ENCODE results near the gene FXYD6. TPM values are rescaled to one million over a fixed set of nuclear protein-coding genes. Genes with fewer than 3 reads are reported as not detected.

Gene FXYD6
- total RNA-seq, 1 donor from 2014 or later, result 57.1 TPM

DNA sequence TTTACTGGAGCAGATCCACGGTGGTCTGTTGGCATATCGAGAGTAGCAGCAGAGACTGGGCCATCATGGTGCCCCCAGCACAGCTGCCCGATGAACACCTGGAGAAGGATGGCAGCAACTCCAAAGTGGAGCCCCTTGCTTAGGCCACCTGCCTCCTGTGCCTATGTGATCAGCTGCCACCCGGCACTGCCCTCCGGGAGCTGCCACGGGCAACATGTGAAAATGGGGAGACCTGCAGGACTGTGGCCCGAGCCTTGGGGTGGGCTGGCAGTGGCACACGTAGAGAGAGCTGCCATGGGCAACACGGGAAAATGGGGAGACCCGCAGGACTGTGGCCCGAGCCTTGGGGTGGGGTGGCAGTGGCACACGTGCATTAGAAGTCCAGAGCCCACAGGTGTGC, 55.0 kb downstream of the FXYD6 start:
- Mint-ChIP-seq H3K27ac (ENCODE audit: unreplicated experiment) (no peak overlapping the region), H3K36me3 (ENCODE audit: unreplicated experiment) (no peaks in the 10 kb centered on the region), H3K4me1 (ENCODE audit: low read depth, unreplicated experiment) (peaks cover 18% of the 10 kb centered on the region), H3K27me3 (ENCODE audit: unreplicated experiment) (peaks cover 5% of the 10 kb centered on the region), H3K4me3 (ENCODE audit: unreplicated experiment) (no peak overlapping the region), H3K9me3 (ENCODE audit: unreplicated experiment) (peaks cover 2% of the 10 kb centered on the region)
- no peak for DNase-seq
- TF ChIP-seq, protein P1, sequence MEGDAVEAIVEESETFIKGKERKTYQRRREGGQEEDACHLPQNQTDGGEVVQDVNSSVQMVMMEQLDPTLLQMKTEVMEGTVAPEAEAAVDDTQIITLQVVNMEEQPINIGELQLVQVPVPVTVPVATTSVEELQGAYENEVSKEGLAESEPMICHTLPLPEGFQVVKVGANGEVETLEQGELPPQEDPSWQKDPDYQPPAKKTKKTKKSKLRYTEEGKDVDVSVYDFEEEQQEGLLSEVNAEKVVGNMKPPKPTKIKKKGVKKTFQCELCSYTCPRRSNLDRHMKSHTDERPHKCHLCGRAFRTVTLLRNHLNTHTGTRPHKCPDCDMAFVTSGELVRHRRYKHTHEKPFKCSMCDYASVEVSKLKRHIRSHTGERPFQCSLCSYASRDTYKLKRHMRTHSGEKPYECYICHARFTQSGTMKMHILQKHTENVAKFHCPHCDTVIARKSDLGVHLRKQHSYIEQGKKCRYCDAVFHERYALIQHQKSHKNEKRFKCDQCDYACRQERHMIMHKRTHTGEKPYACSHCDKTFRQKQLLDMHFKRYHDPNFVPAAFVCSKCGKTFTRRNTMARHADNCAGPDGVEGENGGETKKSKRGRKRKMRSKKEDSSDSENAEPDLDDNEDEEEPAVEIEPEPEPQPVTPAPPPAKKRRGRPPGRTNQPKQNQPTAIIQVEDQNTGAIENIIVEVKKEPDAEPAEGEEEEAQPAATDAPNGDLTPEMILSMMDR (IDR thresholded peaks at IDR 0.05; ENCODE audit: partially characterized antibody, unreplicated experiment), result no peak

DNA sequence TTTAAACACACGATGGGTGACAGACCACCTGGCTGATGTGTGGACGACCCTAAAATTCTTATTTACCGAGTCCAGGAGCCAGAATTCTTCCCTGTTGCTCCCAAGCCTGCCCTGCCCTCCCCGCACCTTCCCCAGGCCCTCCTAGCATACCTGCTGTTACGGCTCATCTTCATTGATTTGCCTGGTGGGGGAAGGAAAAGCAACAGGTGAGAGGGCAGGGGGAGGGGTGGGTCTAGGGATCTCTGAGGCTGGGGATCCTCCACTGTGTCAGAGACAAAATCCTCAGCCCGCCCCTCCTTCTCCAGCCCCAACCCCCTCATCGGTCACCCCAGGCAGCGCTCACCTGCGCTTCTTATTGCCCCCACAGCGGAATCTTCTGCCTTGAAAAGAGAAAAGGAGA, 55.9 kb downstream of the FXYD6 start:
- Mint-ChIP-seq H3K27ac (ENCODE audit: unreplicated experiment) (no peak overlapping the region), H3K4me3 (ENCODE audit: unreplicated experiment) (no peak overlapping the region), H3K27me3 (ENCODE audit: unreplicated experiment) (peaks cover 3% of the 10 kb centered on the region), H3K9me3 (ENCODE audit: unreplicated experiment) (peaks cover 4% of the 10 kb centered on the region), H3K36me3 (ENCODE audit: unreplicated experiment) (no peaks in the 10 kb centered on the region), H3K4me1 (ENCODE audit: low read depth, unreplicated experiment) (peaks cover 18% of the 10 kb centered on the region)
- no peak for DNase-seq
- TF ChIP-seq, protein P1 (IDR thresholded peaks at IDR 0.05; ENCODE audit: partially characterized antibody, unreplicated experiment), result no peak

DNA sequence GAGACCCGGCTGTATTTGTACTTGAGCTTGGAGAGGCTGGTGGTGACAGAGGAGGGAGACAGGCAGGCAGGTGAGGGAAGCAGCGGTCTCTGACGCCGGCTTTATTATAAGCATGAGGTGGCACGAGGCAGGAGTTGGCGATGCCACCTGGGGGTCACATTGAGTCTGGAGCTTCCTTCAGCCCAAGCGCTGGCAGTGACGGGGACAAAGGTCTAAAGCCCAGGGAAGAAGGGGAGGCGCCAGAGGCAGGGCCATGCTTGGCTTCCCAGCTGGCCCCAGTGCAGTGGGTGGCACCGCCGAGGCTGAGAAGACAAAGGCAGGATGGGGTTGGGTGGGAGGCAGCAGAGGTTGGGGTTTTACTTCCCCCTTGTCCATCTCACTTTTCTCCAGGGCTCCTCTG, 56.4 kb downstream of the FXYD6 start:
- no peak overlapping the region for H3K27ac Mint-ChIP-seq (ENCODE audit: unreplicated experiment)
- no peaks in the 10 kb centered on the region for H3K27me3 Mint-ChIP-seq (ENCODE audit: unreplicated experiment)
- no peak for DNase-seq
- TF ChIP-seq, protein P1 (IDR thresholded peaks at IDR 0.05; ENCODE audit: partially characterized antibody, unreplicated experiment), result no peak
- H3K4me3 Mint-ChIP-seq (ENCODE audit: unreplicated experiment), result no peak overlapping the region
- peaks cover 4% of the 10 kb centered on the region for H3K9me3 Mint-ChIP-seq (ENCODE audit: unreplicated experiment)
- H3K4me1 Mint-ChIP-seq (ENCODE audit: low read depth, unreplicated experiment), result peaks cover 16% of the 10 kb centered on the region
- no peaks in the 10 kb centered on the region for H3K36me3 Mint-ChIP-seq (ENCODE audit: unreplicated experiment)

DNA sequence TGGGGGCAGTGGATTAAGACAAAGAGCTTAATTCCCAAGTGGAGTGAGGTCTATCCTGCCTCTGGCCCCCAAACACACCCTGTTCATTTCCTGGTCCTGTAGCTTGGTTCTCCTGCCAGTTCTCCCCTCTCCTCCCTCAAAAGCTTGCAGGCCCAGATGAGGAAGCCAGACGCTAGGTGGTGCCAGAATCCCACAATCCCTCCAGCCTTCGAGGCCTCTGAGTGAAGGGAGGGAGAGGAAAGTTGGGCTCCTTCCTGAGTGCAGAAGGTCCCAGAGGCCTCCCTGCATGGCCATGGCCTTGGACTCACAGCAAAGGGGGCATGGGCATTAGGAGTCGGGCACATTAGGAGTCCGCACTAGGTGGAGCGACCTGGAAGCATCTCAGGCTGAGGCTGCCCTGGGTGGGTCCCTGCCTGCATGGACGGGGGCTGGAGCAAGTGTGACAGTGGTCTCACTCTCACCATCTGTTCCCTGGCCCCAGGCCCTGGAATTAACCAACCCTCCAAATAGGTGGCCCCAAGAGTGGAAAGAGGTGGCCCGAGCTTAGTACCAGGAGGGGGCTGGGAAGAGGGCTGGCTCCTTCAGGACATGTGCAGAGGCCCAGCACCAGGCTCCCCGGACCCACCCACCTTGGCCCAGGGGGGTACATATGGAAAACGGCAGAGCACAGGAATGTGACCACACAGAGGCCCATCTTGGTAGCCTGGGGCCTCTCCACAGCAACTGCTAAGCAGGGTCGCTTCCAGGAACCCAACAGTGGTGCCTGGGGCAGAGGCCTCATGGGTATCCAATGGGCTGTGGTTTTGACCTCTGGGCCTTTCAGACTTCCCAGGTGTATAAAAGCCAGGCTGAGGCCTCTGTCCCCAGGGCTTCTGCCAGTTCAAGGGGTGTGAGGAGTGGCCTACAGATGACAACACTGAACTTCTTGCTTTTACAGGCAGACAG, 57.1 kb downstream of the FXYD6 start:
- Mint-ChIP-seq H3K27ac (ENCODE audit: unreplicated experiment) (no peak overlapping the region), H3K9me3 (ENCODE audit: unreplicated experiment) (peaks cover 4% of the 10 kb centered on the region), H3K27me3 (ENCODE audit: unreplicated experiment) (no peaks in the 10 kb centered on the region), H3K36me3 (ENCODE audit: unreplicated experiment) (no peaks in the 10 kb centered on the region), H3K4me1 (ENCODE audit: low read depth, unreplicated experiment) (peaks cover 18% of the 10 kb centered on the region), H3K4me3 (ENCODE audit: unreplicated experiment) (no peak overlapping the region)
- TF ChIP-seq, protein P1 (IDR thresholded peaks at IDR 0.05; ENCODE audit: partially characterized antibody, unreplicated experiment), result peak; percentile 47
- DNase-seq, result peak; percentile 88

All from glutamatergic neuron (in vitro differentiated cells).